Measurements from ENCODE around the gene GNB5.

Gene GNB5

GRCh38 chr15:52207191-52207590 is 16.0 kb upstream of the GNB5 start:
- DNase-seq (ENCODE audit: low read depth in 2 of 2): no peak

DNA sequence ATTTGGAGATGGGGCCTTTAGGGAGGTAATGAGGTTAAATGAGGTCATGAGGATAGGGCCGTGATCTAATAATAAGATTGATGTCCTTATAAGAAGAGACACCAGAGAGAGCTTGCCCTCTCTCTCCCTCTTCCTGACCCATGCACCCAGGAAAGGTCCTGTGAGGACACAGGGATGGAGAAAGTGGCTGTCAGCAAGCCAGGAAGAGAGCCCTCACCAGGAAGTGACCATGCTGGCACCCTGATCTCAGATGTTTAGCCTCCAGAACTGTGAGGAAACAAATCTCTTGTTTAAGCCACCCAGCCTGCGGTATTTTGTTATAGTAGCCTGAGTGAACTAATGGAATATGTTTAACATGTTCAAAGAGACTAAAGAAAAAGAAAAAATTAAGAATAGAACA is 15.3 kb upstream of the GNB5 start:
- DNase-seq (ENCODE audit: low read depth in 2 of 2): no peak

GRCh38 chr15:52204657-52205056 is 13.5 kb upstream of the GNB5 start:
- DNase-seq (ENCODE audit: low read depth in 2 of 2): no peak

- no peak for DNase-seq (ENCODE audit: low read depth in 2 of 2)
Measured at GRCh38 chr15:52200831-52201365, 9.7 kb upstream of the GNB5 start.

GRCh38 chr15:52199271-52199670 is 8.1 kb upstream of the GNB5 start:
- DNase-seq (ENCODE audit: low read depth in 2 of 2): no peak

- no peak for DNase-seq (ENCODE audit: low read depth in 2 of 2)
Measured at GRCh38 chr15:52196891-52197290, 5.7 kb upstream of the GNB5 start.

- no peak for DNase-seq (ENCODE audit: low read depth in 2 of 2)
Measured at GRCh38 chr15:52193791-52194190, 2.6 kb upstream of the GNB5 start.

- DNase-seq (ENCODE audit: low read depth in 2 of 2): no peak
Measured at GRCh38 chr15:52193321-52193720, 2.1 kb upstream of the GNB5 start.

GRCh38 chr15:52186651-52187486 is 4.3 kb downstream of the GNB5 start:
- no peak for DNase-seq (ENCODE audit: low read depth in 2 of 2)

DNA sequence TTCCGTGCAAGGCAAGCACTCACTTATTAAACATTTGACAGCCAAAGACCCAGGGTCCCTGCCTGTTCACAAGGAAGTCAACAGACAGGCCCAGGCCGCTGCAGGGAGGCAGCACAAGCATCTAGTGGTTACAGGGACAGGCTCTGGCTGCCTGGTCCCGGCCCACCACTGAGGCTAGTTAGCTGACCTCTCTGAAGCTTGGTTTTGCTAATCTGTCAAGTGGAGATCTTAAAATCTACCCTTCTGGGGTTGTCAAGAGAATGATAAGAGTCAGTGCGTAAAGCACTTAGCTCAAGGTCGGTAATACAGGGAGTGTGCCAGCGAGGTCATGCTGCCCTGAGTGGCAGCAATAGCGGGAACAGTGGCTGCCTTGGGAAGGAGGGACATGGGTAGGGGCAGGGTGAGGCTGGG is 6.0 kb downstream of the GNB5 start:
- no peak for DNase-seq (ENCODE audit: low read depth in 2 of 2)

- DNase-seq (ENCODE audit: low read depth in 2 of 2): no peak
Measured at GRCh38 chr15:52184721-52185120, 6.5 kb downstream of the GNB5 start.

- DNase-seq (ENCODE audit: low read depth in 2 of 2): no peak
Measured at GRCh38 chr15:52183562-52184173, 7.5 kb downstream of the GNB5 start.

DNA sequence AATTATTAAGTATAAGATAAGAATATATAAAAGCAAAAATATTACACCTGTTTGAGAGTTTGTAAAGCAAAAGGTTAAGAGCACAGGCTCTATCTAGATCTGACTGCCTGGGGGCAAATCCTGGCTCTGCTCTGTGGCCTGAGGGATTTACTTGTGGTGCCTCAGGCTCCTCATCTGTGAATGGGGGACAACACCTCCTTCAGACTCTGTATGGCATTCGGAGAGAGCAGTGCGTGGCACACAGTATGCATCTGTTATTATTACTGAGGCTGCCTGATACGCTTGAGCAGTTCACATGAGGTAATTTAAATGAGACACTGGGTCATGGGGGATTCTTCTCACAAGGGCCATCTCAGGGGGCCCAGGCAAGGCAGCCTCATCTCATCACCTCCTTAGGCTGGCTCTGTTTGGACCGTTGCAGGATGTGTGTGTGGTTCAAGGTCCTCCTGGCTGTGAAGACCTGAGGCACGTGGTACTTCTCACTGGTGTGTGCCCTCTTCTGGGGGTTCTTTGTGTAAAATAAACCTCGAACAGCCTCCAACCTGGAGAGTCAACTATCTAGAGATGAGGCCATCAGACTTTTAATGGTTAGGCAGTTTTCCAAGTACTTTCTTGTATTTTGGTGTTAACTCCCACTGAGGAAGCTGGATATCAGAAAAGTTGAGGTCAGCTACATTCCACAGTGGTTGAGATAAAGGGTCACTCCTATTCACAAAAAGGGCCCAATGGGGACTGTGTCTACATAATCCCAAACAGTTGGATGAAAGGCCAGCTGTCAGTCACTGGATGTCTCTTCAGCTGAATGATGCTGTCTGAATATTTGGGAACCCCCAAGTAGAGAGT is 9.0 kb downstream of the GNB5 start:
- no peak for DNase-seq (ENCODE audit: low read depth in 2 of 2)

- DNase-seq (ENCODE audit: low read depth in 2 of 2): no peak
Measured at GRCh38 chr15:52180851-52181450, 10.2 kb downstream of the GNB5 start.

- no peak for DNase-seq (ENCODE audit: low read depth in 2 of 2)
Measured at GRCh38 chr15:52180196-52180835, 10.9 kb downstream of the GNB5 start.

DNA sequence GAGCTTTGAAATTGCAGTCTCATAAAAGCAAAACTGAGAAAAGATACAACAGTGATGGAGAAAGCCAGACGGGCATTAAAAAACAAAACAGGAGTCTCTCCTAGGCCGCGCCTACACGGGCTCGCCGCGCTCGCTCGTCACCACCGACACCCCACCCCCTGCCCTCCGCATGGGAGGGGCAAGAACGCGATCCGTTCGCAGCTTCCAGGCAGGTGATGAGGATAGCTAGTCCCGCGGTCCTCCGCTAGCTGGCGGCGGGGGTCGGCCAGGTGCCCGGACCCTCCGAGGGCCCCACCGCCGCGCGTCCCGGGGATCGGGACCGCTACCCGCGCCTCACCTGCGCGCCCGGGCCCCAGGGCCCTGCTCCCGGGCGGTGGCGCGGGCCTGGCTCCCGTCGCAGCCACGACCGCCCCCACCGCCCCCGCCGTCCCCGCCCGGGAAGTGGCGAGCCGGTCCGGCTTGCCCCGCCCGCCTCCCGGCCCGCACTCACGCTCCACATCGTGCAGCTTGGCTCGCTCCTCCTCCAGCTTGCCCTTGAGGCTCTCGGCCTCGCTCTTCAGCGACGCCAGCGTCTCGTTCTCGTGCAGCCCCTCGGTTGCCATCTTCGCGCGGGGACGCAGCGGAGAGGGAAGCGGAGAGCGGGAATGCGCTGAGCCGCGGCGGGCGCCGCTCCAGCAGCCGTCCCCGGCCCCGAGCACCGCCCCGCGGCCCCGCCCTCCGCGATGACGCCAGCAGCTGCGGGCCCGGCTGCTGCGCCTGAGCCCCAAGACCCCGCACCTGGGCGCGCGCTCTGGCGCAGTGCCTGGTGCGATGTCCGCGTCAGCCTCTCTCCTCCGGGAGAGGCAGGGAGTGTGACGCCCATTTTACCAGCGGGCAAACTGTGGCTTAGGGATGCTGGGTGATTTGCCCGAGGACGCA is 11.7 kb downstream of the GNB5 start:
- peak; percentile 67 to 74 for DNase-seq (ENCODE audit: low read depth in 2 of 2)

DNA sequence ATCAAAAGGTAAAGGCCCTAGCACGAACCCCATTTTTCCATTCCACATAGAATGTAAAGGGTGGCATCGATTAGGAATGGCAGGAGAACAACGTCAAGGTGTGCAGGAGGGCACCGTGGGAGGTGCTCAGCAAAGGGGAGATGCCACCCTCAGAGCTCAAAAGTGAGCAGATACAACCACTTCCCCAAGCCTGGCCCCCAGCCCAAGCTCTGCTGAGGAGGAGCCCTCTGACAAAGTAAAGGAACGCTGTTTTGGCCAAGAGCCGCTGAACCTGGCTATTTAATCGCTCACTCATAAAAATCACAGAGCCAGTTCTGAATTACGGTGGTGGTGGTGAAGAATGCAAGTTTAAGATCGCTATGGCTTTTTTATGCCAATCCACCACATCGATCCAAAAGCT is 12.4 kb downstream of the GNB5 start:
- DNase-seq (ENCODE audit: low read depth in 2 of 2): no peak

DNA sequence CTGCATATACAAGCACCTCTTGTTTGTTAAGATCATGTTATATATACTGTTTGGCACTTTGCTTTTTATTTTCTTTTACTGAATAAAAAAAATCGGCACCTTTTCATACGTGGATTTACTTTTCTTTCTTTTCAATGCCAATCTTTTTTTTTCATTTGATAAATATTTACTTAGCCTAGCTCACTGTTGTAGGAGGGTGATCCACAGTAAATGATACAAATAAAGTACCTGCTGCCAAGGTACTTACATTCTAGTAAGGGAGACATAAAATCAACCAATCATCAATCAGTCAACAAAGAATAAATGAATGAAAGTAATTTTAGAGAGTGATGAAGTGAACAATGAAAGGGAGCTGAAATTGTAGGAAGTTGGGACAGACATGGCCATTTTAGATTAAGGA is 18.3 kb downstream of the GNB5 start:
- no peak for DNase-seq (ENCODE audit: low read depth in 2 of 2)

- DNase-seq (ENCODE audit: low read depth in 2 of 2): no peak
Measured at GRCh38 chr15:52171807-52172206, 19.4 kb downstream of the GNB5 start.

GRCh38 chr15:52171386-52171785 is 19.8 kb downstream of the GNB5 start:
- no peak for DNase-seq (ENCODE audit: low read depth in 2 of 2)

Data from stimulated activated CD4-positive, alpha-beta T cell treated with anti-CD3 and anti-CD28 coated beads, Interleukin-1b, Interleukin-23, amount 100 ng/mL, for 1 hour (primary cell).